Caco-2 (cell line): ENCODE results near the gene KRTAP5-2. TPM values are rescaled to one million over a fixed set of nuclear protein-coding genes. Genes with fewer than 3 reads are reported as not detected.
A peak's percentile ranks its signal among the peaks of the same experiment; 100 is the strongest.
"Not testable (repeated sequence)": the region's sequence is repeated elsewhere in the genome, so short reads cannot be mapped to it uniquely, and the experiment has no call there.

Experiments used
- Bru-seq: library from RNA; stranded (reverse); fragments of 400-500 nt; gene quantifications from one replicate; lab custom pipeline; 2021; lab: Mats Ljungman, UMichigan
- BruChase-seq, 2 experiments: library from RNA; stranded (reverse); fragments of 400-500 nt; gene quantifications; one replicate each; lab custom pipeline; 2021; lab: Mats Ljungman, UMichigan
- BruUV-seq: library from RNA; stranded (reverse); fragments of 400-500 nt; replicated peaks from 2 replicates; lab custom pipeline; 2021; lab: Mats Ljungman, UMichigan
- CTCF ChIA-PET: fragments of 300-600 bp; sonication (Branson Sonifier 250); formaldehyde crosslinking; loops from one replicate; lab custom pipeline; 2022; ENCODE audit warnings: antibody characterized with exemption; lab: Charles Lee
- POLR2A ChIA-PET: fragments of 300-600 bp; sonication (Branson Sonifier 250); formaldehyde crosslinking; loops from one replicate; lab custom pipeline; 2022; ENCODE audit warnings: antibody characterized with exemption; lab: Charles Lee
- DNase-seq, 2 experiments: peaks; one replicate each; pipeline versions ENCODE4 v3.0.0 to v3.0.0-alpha.2; 2020 to 2022
- H3K27me3 ChIP-seq: replicated peaks from 2 replicates; pipeline ENCODE4 v1.6.0; 2011; ENCODE audit warnings: low read length; ENCODE audit not compliant: control insufficient read depth, insufficient read depth
- H3K36me3 ChIP-seq: 2 replicates; pipeline ENCODE4 v1.5.1; 2011; ENCODE audit warnings: low read length; ENCODE audit not compliant: control insufficient read depth, insufficient read depth
- H3K4me1 ChIP-seq: fragments of 250-450 bp; sonication (Bioruptor Pico); 2 replicates; pipeline ENCODE4 v1.5.1; 2020; ENCODE audit warnings: mild to moderate bottlenecking
- H3K4me3 ChIP-seq: 2 replicates; pipeline ENCODE4 v1.5.1; 2011; ENCODE audit warnings: low read depth, mild to moderate bottlenecking, control low read depth, low read length
- H3K9me3 ChIP-seq: fragments of 250-450 bp; sonication (Bioruptor Pico); 2 replicates; pipeline ENCODE4 v1.5.1; 2020; ENCODE audit warnings: mild to moderate bottlenecking, moderate library complexity
- H3K27ac Mint-ChIP-seq: one replicate; pipeline ENCODE4 v1.8.0; 2022; ENCODE audit warnings: mixed read lengths; ENCODE audit not compliant: unreplicated experiment
- H3K27me3 Mint-ChIP-seq: one replicate; pipeline ENCODE4 v1.8.0; 2022; ENCODE audit warnings: mixed read lengths; ENCODE audit not compliant: insufficient read depth, unreplicated experiment
- H3K36me3 Mint-ChIP-seq: one replicate; pipeline ENCODE4 v1.8.0; 2022; ENCODE audit warnings: mild to moderate bottlenecking, mixed read lengths; ENCODE audit not compliant: insufficient read depth, unreplicated experiment
- H3K4me1 Mint-ChIP-seq: one replicate; pipeline ENCODE4 v1.8.0; 2022; ENCODE audit warnings: low read depth, mixed read lengths; ENCODE audit not compliant: unreplicated experiment
- H3K4me3 Mint-ChIP-seq: one replicate; pipeline ENCODE4 v1.8.0; 2022; ENCODE audit warnings: mild to moderate bottlenecking, moderate library complexity, mixed read lengths; ENCODE audit not compliant: unreplicated experiment
- H3K9me3 Mint-ChIP-seq: one replicate; pipeline ENCODE4 v1.8.0; 2022; ENCODE audit warnings: mixed read lengths; ENCODE audit not compliant: unreplicated experiment
- CTCF ChIP-seq, 2 experiments: fragments of 200-600 bp in 1 of 2; IDR thresholded peaks; 1 replicate in 1 of 2; 2 replicates in 1 of 2; pipeline versions ENCODE4 v1.5.1 to v1.8.0; 2011 to 2022; ENCODE audit warnings: antibody characterized with exemption in 1 of 2, control low read depth in 1 of 2, inconsistent platforms in 1 of 2, low read depth in 1 of 2, low read length in 1 of 2, mild to moderate bottlenecking in 1 of 2, moderate library complexity in 1 of 2; ENCODE audit not compliant: insufficient read depth in 1 of 2, severe bottlenecking in 1 of 2, unreplicated experiment in 1 of 2
- intact Hi-C: fragments of 100-400 bp; cut with micrococcal nuclease; formaldehyde crosslinking; loops from one replicate; pipeline ENCODE4 v1.10.0; 2022; ENCODE audit not compliant: unreplicated experiment
- long read RNA-seq: library from polyadenylated mRNA; stranded (forward); transcript quantifications from one replicate; pipeline ENCODE4 v2.0.0, GENCODE V29; 2022
- total RNA-seq: library from RNA; stranded (reverse); gene quantifications from 2 replicates; pipeline ENCODE4 v1.2.3, GENCODE V29; 2022

KRTAP5-2 gene
- total RNA-seq (not detected in 2 replicates), Bru-seq, nascent RNA (not detected), BruChase-seq, experiment 1, labeled RNA remaining after a 2-hour chase (not detected), BruChase-seq, experiment 2, labeled RNA remaining after a 6-hour chase (not detected)
- long read RNA-seq = 0 reads

GRCh38 chr11:1597994-1598380 lies at the start of gene KRTAP5-2:
TSS of gene KRTAP5-2 (minus strand) at chr11:1598294. CDS start at chr11:1598250, 44 bp downstream.
- POLR2A ChIA-PET = interaction anchor here (0.7 kb wide), 1 partner anchor 511 kb away, joined by 4 read pairs; no protein-coding TSS in a partner anchor
- no peak within 1 kb of the TSS for H3K4me3 Mint-ChIP-seq
- BruUV-seq = no TSS peak
- peaks cover 19% of the 10 kb centered on the region for H3K27me3 Mint-ChIP-seq
- H3K9me3 ChIP-seq = no peaks in the 10 kb centered on the region
- no peaks in the 10 kb centered on the region for H3K9me3 Mint-ChIP-seq
- no peaks in the 10 kb centered on the region for H3K4me1 ChIP-seq
- TF ChIP-seq CTCF (IDR thresholded peaks at IDR 0.05; ENCODE audit: insufficient read depth in 1 of 2, low read depth in 1 of 2, low read length in 1 of 2, severe bottlenecking in 1 of 2, unreplicated experiment in 1 of 2) = no peak
- H3K27me3 ChIP-seq = no peaks in the 10 kb centered on the region; the same call in 1 of the 2 replicates
- H3K36me3 Mint-ChIP-seq = no peaks in the 10 kb centered on the region
- CTCF ChIA-PET = interaction anchor here (0.6 to 1.5 kb wide), 4 partner anchors 9 to 588 kb away, joined by 3 to 4 read pairs (median 4); no protein-coding TSS in a partner anchor
- no peak within 1 kb of the TSS for H3K4me3 ChIP-seq
- intact Hi-C loops = no loop called here
- no peaks in the 10 kb centered on the region for H3K4me1 Mint-ChIP-seq
- H3K27ac Mint-ChIP-seq = no peak within 1 kb of the TSS
- no peak for DNase-seq
- no peaks in the 10 kb centered on the region for H3K36me3 ChIP-seq

GRCh38 chr11:1646540-1646939 lies 48.4 kb upstream of the KRTAP5-2 start:
- H3K4me1 ChIP-seq, H3K4me3 Mint-ChIP-seq, H3K27me3 ChIP-seq, DNase-seq, H3K27ac Mint-ChIP-seq, intact Hi-C loops, H3K36me3 ChIP-seq, H3K4me3 ChIP-seq, H3K4me1 Mint-ChIP-seq, BruUV-seq, H3K9me3 ChIP-seq, H3K9me3 Mint-ChIP-seq, H3K27me3 Mint-ChIP-seq, H3K36me3 Mint-ChIP-seq: not testable (repeated sequence)
- ChIA-PET CTCF (interaction anchor here (0.6 to 0.7 kb wide), 5 partner anchors 8 to 506 kb away, joined by 3 to 6 read pairs (median 3); no protein-coding TSS in a partner anchor), POLR2A (interaction anchor here (0.6 kb wide), 1 partner anchor 74 kb away, joined by 3 read pairs; no protein-coding TSS in a partner anchor)

- ChIA-PET CTCF (no interaction called here), POLR2A (no interaction called here)
- BruUV-seq = no TSS peak
- intact Hi-C loops = no loop called here
- TF ChIP-seq CTCF (IDR thresholded peaks at IDR 0.05; ENCODE audit: insufficient read depth in 1 of 2, low read depth in 1 of 2, low read length in 1 of 2, severe bottlenecking in 1 of 2, unreplicated experiment in 1 of 2) = no peak
- Histone ChIP-seq H3K9me3 (no peaks in the 10 kb centered on the region), H3K27me3 (no peaks in the 10 kb centered on the region), H3K4me1 (no peaks in the 10 kb centered on the region; the same call in 1 of the 2 replicates), H3K36me3 (no peaks in the 10 kb centered on the region), H3K4me3 (no peak overlapping the region)
- peak in 1 of 2 experiments; percentile 18 for DNase-seq
- Mint-ChIP-seq H3K27ac (no peak overlapping the region), H3K4me3 (no peak overlapping the region), H3K4me1 (no peaks in the 10 kb centered on the region), H3K27me3 (no peaks in the 10 kb centered on the region), H3K9me3 (no peaks in the 10 kb centered on the region), H3K36me3 (no peaks in the 10 kb centered on the region)
These were observed 47.3 kb upstream of the KRTAP5-2 start for GRCh38 chr11:1645357-1645821.
